HG03378 (cell line): ENCODE measurements around the gene DTNBP1.

Source experiments
- ATAC-seq: cut with Tn5 transposase; IDR thresholded peaks from one replicate; pipeline ENCODE4 v1.9.1; 2021; ENCODE audit warnings: mild to moderate bottlenecking, moderate library complexity; ENCODE audit not compliant: unreplicated experiment

The DTNBP1 gene

GRCh38 chr6:15517600-15517999 lies 145.2 kb downstream of the DTNBP1 start:
- no peak for ATAC-seq

- no peak for ATAC-seq
Observed at GRCh38 chr6:15516923-15517560, 145.8 kb downstream of the DTNBP1 start.

DNA sequence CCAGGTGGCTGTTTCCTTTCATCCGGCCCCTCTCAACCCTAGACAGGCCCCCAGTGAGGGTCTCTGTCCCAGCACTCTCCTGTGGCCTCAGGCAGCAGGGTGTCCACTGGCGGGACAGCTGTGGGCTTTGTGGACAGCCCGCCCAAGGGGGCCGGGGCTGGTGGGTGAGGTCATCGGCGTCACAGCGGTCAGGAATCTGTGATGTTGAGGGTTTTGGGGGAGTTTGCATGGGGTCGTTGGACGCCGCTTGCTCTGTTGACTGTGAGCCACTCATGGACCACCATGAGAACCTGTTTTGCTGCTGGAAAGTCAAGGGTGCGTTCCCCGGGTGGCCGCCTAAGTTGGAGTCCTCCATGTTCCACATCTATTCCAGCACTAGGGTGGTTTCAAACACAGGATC lies 146.4 kb downstream of the DTNBP1 start:
- ATAC-seq: no peak

DNA sequence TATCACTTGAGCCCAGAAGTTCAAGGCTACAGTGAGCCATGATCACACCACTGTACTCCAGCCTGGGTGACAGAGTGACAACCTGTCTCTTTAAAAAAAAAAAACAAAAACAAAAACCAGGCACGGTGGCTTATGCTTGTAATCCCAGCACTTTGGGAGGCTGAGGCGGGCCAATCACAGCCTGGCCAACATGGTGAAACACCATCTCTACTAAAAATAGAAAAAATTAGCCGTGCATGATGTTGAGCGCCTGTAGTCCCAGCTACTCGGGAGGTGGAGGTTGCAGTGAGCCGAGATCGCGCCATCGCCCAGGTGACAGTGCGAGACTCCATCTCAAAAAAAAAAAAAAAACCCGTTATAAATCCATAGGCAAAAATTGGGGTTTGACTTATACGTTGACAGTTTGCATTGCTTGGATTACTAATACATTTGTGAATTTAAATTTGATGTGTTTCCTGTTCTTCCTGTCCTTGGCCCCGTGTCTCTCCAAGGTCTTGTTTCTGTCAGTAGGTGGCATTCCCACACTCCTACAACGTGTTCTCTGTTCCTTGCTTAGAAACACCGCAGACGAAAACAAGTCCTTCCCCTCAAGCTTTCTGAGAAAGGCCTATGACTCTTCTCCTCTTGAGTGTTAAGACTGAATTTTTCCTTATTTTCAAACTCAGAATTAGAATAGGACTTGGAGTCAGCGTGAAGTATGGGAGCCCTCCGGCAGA lies 147.0 kb downstream of the DTNBP1 start:
- no peak for ATAC-seq

DNA sequence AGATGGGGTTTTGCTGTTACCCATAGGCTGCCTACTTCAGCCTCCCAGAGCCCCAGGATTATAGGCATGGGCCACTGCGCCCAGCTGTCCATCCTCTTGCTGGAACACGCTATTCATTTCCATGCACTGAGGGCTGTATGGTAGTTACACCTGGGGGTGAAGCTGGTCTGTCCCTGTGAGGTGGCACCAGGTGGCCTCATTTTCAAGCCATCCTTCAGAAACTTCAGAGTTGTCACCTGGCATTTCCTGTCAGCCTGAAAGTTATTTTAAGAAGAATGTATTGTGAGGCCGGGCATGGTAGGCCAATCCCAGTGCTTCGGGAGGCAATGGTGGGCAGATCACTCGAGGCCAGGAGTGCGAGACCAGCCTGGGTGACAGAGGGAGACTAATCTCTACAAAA lies 147.6 kb downstream of the DTNBP1 start:
- no peak for ATAC-seq

- ATAC-seq: no peak
Observed at GRCh38 chr6:15513801-15514711, 148.8 kb downstream of the DTNBP1 start.

GRCh38 chr6:15513131-15513771 lies 149.6 kb downstream of the DTNBP1 start:
- ATAC-seq: no peak

GRCh38 chr6:15512721-15513120 lies 150.1 kb downstream of the DTNBP1 start:
- ATAC-seq: no peak

DNA sequence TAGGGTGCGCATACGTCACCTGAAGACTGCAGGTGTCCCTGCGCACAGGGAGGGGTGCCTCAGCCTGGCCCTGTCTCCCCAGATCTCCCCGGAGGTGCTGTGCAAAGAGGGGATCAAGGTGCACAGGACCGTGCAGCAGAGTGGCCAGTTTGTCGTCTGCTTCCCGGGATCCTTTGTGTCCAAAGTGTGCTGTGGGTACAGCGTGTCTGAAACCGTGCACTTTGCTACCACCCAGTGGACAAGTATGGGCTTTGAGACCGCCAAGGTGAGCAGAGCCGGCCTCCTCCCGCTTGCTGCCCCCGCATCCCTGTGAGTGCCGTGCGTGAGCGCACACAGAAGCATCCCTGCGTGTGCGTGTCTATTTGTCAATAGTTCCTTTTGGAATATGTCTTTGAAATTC lies 150.7 kb downstream of the DTNBP1 start:
- no peak for ATAC-seq

GRCh38 chr6:15511248-15512125 lies 151.3 kb downstream of the DTNBP1 start:
- ATAC-seq: no peak

GRCh38 chr6:15510536-15511247 lies 152.1 kb downstream of the DTNBP1 start:
- no peak for ATAC-seq

DNA sequence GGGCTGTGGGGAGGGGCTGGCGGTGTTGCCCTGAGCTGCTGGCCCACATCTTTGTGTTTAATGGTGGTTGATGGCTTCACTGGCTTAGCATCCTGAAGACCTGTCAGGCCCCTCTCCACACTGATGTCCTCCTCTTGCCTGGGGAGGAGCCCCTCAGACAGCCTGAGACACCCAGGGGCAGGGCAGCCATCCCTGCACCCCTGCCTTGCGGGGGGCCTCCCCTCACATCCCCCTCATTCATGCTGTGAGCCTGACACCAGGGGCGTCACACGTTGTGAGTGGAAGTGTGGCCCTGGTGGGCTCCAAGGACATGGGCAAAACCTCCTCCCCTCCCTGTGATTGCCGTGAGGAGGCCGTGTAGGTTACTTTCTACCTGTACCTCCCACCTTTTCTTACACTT lies 152.7 kb downstream of the DTNBP1 start:
- no peak for ATAC-seq

GRCh38 chr6:15509335-15509933 lies 153.4 kb downstream of the DTNBP1 start:
- ATAC-seq: no peak

DNA sequence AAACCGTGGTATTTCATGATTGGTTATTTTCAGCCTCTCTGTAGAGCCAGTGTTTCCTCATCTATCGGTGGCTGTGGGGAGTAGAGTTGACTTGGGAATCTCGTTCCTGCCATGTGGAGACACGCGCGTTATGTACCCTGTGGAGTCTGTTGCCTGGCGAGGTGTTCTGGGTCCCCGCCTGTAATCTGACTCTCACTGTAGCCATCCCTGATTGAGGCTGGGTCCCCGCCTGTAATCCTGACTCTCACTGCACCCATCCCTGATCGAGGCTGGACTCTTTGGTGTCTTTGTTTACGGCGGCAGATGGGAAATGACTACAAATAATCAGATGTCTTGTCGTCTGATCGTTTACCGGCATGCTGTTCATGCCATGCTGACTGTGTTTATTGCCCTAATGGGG lies 153.9 kb downstream of the DTNBP1 start:
- no peak for ATAC-seq

DNA sequence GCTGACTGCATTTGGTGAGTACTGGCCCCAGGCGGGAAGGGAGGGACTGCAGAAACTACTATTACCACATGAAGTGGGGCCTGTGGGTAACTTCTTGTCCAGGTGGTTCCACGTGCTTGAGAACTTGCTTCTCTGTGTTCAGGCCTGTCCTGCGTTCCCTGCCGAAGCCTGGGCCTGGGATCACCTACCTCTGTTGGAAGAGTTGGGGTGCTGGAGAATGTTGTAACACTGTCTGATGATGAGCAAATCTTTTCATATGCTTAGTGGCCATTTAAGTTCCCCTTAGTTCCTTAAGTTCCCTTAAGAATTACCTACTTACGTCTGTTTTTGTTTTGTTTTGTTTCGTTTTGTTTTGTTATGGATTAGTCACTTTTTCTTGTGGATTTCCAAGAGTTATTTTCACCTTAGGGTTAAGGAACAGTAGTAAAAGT lies 154.4 kb downstream of the DTNBP1 start:
- no peak for ATAC-seq

DNA sequence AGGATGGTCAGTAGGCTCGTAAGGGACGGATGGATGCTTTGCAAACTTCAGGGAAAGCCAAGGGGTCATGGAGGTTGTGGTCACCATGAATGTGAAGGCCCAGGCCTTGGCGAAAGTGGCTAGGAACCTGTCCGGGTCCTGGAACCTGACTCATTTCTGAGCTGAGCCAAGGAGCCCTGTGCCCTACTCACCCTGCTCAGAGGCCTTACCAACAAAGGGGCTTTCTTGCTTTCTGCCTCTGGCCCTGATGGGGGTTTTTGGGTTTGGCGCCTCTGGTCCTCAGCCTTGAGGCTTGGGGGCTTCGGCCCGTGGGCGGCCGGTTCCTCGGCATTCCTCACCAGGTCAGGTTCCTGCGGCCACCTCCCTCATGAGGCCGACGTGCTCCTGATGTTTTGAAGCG lies 155.1 kb downstream of the DTNBP1 start:
- no peak for ATAC-seq

DNA sequence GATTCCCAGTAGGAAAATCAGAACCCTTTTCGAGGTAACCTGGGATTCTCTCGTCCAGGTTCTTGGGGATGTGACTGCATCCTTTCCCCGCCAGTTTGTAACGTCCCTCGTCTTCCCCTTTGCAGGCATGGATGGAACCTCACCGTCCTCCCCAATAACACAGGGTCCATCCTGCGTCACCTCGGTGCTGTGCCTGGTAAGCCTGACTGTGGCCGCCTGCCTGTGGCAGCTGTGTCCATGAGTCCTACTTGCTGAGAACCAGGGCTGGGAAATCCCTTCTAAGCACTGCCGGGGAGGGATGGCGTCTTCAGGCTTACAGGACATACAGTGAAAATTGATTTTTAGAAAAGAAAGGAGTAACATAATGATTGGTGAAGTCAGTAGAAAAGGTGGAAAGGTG lies 155.6 kb downstream of the DTNBP1 start:
- ATAC-seq: no peak

- no peak for ATAC-seq
Observed at GRCh38 chr6:15506066-15506465, 156.8 kb downstream of the DTNBP1 start.

- ATAC-seq: no peak
Observed at GRCh38 chr6:15505463-15505918, 157.3 kb downstream of the DTNBP1 start.
